NCI-H1436 (cell line): ENCODE data around the gene RWDD4.
"Not testable (repeated sequence)": the region's sequence is repeated elsewhere in the genome, so short reads cannot be mapped to it uniquely, and the experiment has no call there.

Experiments used
- DNase-seq: peaks from one replicate; lab custom pipeline; 2025; lab: John Stamatoyannopoulos, UW

RWDD4 gene

GRCh38 chr4:183635741-183636140 lies 23.2 kb downstream of the RWDD4 start:
- DNase-seq: no peak

GRCh38 chr4:183635321-183635720 lies 23.7 kb downstream of the RWDD4 start:
- no peak for DNase-seq

GRCh38 chr4:183633476-183634400 lies 25.2 kb downstream of the RWDD4 start:
- DNase-seq: no peak

- DNase-seq: no peak
These were observed 26.3 kb downstream of the RWDD4 start for GRCh38 chr4:183632689-183633088.

- DNase-seq: no peak
These were observed 27.3 kb downstream of the RWDD4 start for GRCh38 chr4:183631577-183632198.

GRCh38 chr4:183627979-183628588 lies 30.9 kb downstream of the RWDD4 start:
- DNase-seq: no peak

GRCh38 chr4:183627286-183627685 lies 31.7 kb downstream of the RWDD4 start:
- not testable (repeated sequence) for DNase-seq

GRCh38 chr4:183626168-183626567 lies 32.8 kb downstream of the RWDD4 start:
- DNase-seq: no peak

GRCh38 chr4:183624548-183624947 lies 34.4 kb downstream of the RWDD4 start:
- DNase-seq: no peak

- DNase-seq: no peak
These were observed 37.1 kb downstream of the RWDD4 start for GRCh38 chr4:183621875-183622274.

GRCh38 chr4:183620421-183620820 lies 38.6 kb downstream of the RWDD4 start:
- no peak for DNase-seq

- no peak for DNase-seq
These were observed 40.3 kb downstream of the RWDD4 start for GRCh38 chr4:183618681-183619080.

- no peak for DNase-seq
These were observed 41.9 kb downstream of the RWDD4 start for GRCh38 chr4:183617075-183617474.

- DNase-seq: no peak
These were observed 46.4 kb downstream of the RWDD4 start for GRCh38 chr4:183612329-183613250.

GRCh38 chr4:183611210-183611830 lies 47.7 kb downstream of the RWDD4 start:
- no peak for DNase-seq

GRCh38 chr4:183610613-183611012 lies 48.4 kb downstream of the RWDD4 start:
- DNase-seq: no peak

- DNase-seq: no peak
These were observed 49.0 kb downstream of the RWDD4 start for GRCh38 chr4:183610033-183610432.

- no peak for DNase-seq
These were observed 49.8 kb downstream of the RWDD4 start for GRCh38 chr4:183609151-183609550.

- DNase-seq: no peak
These were observed 51.1 kb downstream of the RWDD4 start for GRCh38 chr4:183607894-183608293.

GRCh38 chr4:183602557-183603027 lies 56.4 kb downstream of the RWDD4 start:
- peak; percentile 11 for DNase-seq

- DNase-seq: no peak
These were observed 57.6 kb downstream of the RWDD4 start for GRCh38 chr4:183601381-183601780.
